SK-N-SH (cell line): ENCODE measurements around the gene ACBD6.
"Not testable (repeated sequence)": the region's sequence is repeated elsewhere in the genome, so short reads cannot be mapped to it uniquely, and the experiment has no call there.

Experiments
- TF ChIP-seq, protein P1 (sequence below): fragments of 150-350 bp; IDR thresholded peaks from 2 replicates; pipeline ENCODE4 v1.6.1; 2017; ENCODE audit warnings: antibody characterized with exemption, low read length, low read depth, borderline replicate concordance
- TF ChIP-seq, protein P2 (sequence below): fragments of 200-600 bp; sonication (generic); IDR thresholded peaks from 2 replicates; pipeline ENCODE4 v1.6.1; 2017; ENCODE audit warnings: antibody characterized with exemption, mild to moderate bottlenecking, moderate library complexity

DNA sequence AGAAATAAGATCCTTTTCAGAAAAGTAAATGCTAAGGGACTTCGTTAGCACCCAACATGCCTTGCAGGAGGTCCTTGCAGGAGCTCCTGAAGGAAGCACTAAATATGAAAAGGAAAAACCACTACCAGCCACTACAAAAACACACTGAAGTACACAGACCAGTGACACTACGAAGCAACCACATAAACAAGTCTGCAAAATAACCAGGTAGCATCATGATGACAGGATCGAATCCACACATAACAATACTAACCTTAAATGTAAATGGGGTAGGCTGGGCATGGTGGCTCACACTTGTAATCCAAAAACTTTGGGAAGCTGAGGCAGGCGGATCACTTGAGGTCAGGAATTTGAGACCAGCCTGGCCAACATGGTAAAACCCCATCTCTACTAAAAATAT lies 40.7 kb downstream of the ACBD6 start:
- TF ChIP-seq, protein P1, sequence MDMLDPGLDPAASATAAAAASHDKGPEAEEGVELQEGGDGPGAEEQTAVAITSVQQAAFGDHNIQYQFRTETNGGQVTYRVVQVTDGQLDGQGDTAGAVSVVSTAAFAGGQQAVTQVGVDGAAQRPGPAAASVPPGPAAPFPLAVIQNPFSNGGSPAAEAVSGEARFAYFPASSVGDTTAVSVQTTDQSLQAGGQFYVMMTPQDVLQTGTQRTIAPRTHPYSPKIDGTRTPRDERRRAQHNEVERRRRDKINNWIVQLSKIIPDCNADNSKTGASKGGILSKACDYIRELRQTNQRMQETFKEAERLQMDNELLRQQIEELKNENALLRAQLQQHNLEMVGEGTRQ: not testable (repeated sequence)
- TF ChIP-seq, protein P2, sequence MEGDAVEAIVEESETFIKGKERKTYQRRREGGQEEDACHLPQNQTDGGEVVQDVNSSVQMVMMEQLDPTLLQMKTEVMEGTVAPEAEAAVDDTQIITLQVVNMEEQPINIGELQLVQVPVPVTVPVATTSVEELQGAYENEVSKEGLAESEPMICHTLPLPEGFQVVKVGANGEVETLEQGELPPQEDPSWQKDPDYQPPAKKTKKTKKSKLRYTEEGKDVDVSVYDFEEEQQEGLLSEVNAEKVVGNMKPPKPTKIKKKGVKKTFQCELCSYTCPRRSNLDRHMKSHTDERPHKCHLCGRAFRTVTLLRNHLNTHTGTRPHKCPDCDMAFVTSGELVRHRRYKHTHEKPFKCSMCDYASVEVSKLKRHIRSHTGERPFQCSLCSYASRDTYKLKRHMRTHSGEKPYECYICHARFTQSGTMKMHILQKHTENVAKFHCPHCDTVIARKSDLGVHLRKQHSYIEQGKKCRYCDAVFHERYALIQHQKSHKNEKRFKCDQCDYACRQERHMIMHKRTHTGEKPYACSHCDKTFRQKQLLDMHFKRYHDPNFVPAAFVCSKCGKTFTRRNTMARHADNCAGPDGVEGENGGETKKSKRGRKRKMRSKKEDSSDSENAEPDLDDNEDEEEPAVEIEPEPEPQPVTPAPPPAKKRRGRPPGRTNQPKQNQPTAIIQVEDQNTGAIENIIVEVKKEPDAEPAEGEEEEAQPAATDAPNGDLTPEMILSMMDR: not testable (repeated sequence)
